Coronary artery (tissue), 2 donors: ENCODE results near the gene OR4C6.

Source experiments
- DNase-seq: peaks from one replicate; pipeline ENCODE4 v3.0.0-alpha.2; 2017; ENCODE audit warnings: low spot score
- H3K27ac ChIP-seq, 2 donors: fragments of 200-600 bp; sonication (generic); one replicate each; pipeline ENCODE4 v1.5.1; 2016 to 2019
- H3K4me3 ChIP-seq: fragments of 200-600 bp; sonication (generic); 2 replicates; pipeline ENCODE4 v1.5.1; 2016; ENCODE audit warnings: mild to moderate bottlenecking, moderate library complexity
- CTCF ChIP-seq: fragments of 200-600 bp; sonication (generic); IDR thresholded peaks from one replicate; pipeline ENCODE4 v1.5.1; 2019; ENCODE audit warnings: antibody characterized with exemption

The OR4C6 gene

GRCh38 chr11:55658608-55659007, 3.4 kb upstream of the OR4C6 start:
- DNase-seq: no peak
- H3K4me3 ChIP-seq: no peak overlapping the region
- H3K27ac ChIP-seq: no peak overlapping the region
- TF ChIP-seq CTCF: no peak

- no peak overlapping the region for H3K4me3 ChIP-seq
- TF ChIP-seq CTCF: no peak
- DNase-seq: no peak
- no peak overlapping the region for H3K27ac ChIP-seq
Observed at GRCh38 chr11:55669376-55669775, 7.4 kb downstream of the OR4C6 start.

- DNase-seq: no peak
- no peak for TF ChIP-seq CTCF
- no peak overlapping the region for H3K4me3 ChIP-seq
- H3K27ac ChIP-seq: no peak overlapping the region
Observed at GRCh38 chr11:55673860-55674259, 11.9 kb downstream of the OR4C6 start.

- Histone ChIP-seq H3K27ac (no peak overlapping the region), H3K4me3 (no peak overlapping the region)
- TF ChIP-seq CTCF: no peak
- DNase-seq: no peak
Observed at GRCh38 chr11:55697817-55698216, 35.8 kb downstream of the OR4C6 start.

- TF ChIP-seq CTCF: no peak
- no peak for DNase-seq
- Histone ChIP-seq H3K27ac (no peak overlapping the region), H3K4me3 (no peak overlapping the region)
Observed at GRCh38 chr11:55701429-55701828, 39.4 kb downstream of the OR4C6 start.

GRCh38 chr11:55707029-55707428, 45.0 kb downstream of the OR4C6 start:
- TF ChIP-seq CTCF: no peak
- H3K4me3 ChIP-seq: no peak overlapping the region
- DNase-seq: no peak
- H3K27ac ChIP-seq: no peak overlapping the region

GRCh38 chr11:55714982-55715888, 53.2 kb downstream of the OR4C6 start:
- Histone ChIP-seq H3K27ac (no peak overlapping the region), H3K4me3 (no peak overlapping the region)
- DNase-seq: no peak
- TF ChIP-seq CTCF: no peak
